ENCODE results near the gene CRYBA4.

GRCh38 chr22:26658161-26658560 lies 36.4 kb downstream of the CRYBA4 start:
- no peak for TF ChIP-seq POLR2A (IDR thresholded peaks at IDR 0.05)
- TF ChIP-seq, protein P1, sequence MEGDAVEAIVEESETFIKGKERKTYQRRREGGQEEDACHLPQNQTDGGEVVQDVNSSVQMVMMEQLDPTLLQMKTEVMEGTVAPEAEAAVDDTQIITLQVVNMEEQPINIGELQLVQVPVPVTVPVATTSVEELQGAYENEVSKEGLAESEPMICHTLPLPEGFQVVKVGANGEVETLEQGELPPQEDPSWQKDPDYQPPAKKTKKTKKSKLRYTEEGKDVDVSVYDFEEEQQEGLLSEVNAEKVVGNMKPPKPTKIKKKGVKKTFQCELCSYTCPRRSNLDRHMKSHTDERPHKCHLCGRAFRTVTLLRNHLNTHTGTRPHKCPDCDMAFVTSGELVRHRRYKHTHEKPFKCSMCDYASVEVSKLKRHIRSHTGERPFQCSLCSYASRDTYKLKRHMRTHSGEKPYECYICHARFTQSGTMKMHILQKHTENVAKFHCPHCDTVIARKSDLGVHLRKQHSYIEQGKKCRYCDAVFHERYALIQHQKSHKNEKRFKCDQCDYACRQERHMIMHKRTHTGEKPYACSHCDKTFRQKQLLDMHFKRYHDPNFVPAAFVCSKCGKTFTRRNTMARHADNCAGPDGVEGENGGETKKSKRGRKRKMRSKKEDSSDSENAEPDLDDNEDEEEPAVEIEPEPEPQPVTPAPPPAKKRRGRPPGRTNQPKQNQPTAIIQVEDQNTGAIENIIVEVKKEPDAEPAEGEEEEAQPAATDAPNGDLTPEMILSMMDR (IDR thresholded peaks at IDR 0.05), result no peak

Data from Peyer's patch (tissue), 4 donors.